Midbrain (tissue), 1 donor: ENCODE data around the gene LTO1.
A peak's percentile ranks its signal among the peaks of the same experiment; 100 is the strongest.

ENCODE experiments used
- DNase-seq: peaks from one replicate; lab custom pipeline; 2025; lab: John Stamatoyannopoulos, UW

The LTO1 gene, protein sequence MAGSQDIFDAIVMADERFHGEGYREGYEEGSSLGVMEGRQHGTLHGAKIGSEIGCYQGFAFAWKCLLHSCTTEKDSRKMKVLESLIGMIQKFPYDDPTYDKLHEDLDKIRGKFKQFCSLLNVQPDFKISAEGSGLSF

DNA sequence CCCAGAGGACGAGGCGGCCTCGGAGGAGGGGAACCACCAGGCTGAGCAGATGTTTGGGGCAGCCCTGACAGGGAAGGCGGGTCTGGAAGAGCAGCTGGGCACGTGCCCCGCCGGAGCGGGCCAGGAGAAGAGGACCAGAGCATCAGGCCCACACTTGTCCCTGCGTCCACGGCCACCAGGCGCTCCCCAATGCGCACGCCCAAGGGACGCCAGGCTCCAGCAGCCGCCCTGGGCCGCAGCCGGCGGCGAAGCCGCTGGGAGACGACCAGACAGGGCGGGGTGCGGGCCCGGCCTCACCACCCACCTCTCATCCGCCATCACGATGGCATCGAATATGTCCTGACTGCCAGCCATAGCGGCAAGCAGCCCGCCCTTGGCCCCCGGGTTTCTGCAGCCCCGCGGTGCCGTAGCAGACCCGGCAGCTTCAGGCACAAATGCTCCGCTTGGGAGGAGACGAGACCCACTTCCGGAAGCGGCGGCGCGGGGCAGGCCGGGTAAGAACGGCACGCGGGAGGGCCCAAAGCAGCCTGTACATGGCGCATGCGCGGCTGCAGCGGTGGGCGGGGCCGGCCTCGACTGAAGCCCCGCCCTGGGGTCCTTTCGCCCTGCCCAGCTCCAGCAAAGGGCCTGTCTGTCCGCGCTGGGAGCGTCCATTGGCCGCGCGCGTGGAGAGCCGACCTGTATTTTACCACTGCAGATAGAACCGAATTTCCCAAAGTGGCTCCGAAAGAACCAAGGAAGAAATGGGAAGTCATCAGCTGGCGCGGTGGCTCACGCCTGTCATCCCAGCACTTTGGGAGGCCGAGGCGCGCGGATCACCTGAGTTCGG lies at the start of gene LTO1:
Gene LTO1, minus strand, starts transcription at position 468 of the 829 bp plus-strand sequence. Its CDS starts 114 bp downstream, at position 354.
- peak; percentile 96 for DNase-seq

DNA sequence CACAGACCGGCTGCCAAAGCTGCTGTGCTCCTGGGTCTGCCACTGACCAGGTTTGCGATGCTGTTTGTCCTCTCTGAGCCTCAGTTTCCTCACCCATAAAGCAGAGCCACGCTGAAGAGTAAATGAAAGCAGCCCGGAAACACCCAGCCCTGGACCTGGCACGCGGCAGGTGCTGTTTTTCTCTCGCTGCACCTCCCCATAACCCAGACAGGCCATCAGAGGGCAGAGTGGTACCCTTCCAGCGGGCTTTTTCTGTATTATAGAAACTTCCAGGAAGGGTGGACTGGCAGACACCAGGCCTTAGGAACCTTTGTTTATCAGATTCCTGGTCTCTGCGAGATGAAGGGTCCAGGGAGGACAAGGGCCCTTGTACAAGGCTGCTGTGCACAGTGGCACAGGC lies 46.6 kb upstream of the LTO1 start:
- DNase-seq = no peak

DNA sequence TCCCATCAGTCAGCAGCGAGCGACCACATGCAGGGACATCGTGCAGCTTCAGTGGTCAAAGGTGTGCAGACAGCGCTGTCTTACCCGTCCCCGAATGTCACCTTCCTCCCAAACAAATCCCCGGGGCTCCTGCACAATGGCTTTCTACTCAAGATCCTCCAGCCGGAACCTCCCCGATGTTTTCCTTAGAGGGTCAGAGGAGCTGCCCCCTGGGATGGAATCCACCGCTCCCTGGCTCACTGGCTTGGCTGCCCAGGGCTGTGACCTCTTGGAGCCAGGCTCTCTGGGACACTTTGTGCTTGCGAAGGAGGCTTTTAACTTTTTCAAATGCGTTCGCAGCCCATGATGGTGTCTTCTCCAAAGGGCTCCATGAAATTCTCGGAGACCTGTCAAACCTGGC lies 46.0 kb upstream of the LTO1 start:
- DNase-seq = no peak

DNA sequence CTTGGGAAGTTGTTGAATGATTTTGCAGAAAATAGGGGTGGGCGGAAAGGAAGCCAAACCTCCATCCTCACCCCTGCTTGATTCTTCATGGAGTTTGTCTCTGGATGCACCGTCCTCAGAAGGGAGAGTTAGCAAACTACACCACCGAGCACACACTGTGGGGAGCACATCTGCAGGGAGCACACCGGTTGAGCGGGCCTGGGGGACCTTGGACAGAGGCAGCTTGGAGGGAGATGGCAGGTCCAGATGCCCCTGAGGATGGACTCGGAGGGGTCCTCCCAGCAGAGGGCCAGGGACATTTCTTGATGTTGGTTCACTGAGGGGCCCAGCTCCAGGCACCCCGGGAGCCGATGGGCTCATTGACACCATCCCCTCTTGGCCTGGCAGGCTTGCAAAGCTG lies 43.8 kb upstream of the LTO1 start:
- no peak for DNase-seq

DNA sequence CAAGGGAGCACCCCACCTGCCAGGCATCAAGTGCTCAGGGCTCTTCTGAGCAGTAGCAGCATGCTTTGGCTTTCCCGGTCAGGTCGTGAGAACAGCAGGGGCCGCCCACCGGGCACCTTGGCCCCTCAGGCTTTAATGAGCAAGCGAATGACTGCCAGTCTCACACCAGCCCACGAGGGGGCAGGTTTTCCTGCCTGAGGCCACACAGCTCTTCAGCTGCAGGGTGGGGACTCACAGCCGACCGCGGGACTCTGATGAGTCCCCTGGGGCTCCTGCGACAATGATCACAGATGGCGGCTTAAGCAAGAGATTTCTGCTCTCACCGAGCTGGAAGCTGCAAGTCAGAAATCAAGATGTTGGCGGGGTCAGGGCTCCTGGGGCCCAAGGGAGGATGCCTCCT lies 43.0 kb upstream of the LTO1 start:
- DNase-seq = no peak

DNA sequence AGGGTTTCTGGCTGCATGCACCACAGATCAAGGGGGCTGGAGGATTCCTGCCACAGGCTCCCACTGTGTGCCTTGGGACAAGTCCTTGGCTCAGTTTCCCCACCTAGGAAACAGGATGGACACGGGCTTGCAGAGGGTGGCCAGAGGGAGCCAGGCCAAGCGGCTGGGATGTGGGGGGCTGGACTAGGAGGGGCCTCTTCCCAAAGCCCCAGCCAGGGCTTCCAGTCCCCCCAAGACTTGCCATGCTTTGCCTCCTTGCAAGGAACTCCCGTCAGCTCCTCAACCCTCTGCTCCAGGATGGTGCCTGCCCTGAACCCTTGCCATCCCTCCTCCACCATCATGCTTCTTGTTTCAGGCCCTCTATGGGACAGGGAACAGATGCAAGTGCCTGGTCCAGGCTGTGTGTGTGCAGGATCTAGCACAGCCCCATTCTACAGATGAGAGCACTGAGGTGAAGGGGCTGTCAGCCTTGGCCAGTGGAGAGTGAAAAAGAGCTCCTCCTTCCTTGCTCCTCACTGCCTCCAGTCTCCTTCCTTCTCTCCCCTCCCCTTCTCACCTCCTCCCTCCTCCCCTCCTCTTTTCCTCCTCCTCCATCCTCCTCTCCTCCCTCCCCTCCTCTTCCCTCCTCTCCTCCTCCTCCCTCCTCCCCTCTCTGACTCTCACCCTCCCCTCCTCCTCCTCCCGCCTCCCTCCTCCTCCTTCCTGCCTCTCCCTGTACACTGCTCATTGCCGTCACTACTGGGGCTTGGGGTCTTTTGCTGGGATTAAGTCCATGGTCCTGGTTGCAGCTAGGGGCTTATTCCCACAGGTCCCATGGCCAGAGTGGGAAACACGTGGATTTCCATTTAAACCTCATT lies 42.0 kb upstream of the LTO1 start:
- no peak for DNase-seq

DNA sequence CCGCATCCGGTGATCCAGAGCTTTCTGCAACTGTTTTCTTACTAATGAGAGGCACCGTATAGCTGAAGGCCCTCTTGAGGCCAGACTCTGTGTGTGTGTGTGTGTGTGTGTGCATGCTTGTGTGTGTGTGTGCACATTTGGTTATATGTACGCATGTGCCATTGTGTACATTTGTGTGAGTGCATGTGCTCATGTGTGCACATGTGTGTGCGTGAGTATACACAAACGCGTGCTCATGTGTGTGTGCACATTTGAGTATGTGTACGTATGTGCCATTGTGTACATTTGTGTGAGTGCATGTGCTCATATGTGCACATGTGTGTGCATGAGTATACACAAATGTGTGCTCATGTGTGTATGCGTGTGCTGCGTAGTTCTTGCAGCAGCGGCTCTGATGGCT lies 40.9 kb upstream of the LTO1 start:
- DNase-seq = no peak

DNA sequence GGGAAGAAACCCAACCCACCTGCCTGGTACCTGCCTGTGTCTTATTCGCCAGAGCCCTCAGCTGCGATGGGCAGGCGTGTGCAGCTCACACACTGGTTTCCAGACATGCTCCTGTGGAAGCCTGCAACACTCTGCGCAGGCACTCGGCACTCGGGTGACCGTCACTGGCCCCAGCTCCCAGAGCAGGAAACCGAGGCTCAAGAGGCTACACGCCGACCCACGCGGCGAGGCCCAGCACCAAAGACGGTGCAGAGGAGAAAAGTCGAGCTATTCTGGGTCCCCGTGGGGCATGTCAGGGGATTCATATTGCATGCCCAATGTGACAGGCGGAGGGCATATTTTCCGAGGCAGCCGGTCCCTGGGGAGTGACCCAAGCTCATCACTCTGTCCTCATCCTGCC lies 40.3 kb upstream of the LTO1 start:
- no peak for DNase-seq

DNA sequence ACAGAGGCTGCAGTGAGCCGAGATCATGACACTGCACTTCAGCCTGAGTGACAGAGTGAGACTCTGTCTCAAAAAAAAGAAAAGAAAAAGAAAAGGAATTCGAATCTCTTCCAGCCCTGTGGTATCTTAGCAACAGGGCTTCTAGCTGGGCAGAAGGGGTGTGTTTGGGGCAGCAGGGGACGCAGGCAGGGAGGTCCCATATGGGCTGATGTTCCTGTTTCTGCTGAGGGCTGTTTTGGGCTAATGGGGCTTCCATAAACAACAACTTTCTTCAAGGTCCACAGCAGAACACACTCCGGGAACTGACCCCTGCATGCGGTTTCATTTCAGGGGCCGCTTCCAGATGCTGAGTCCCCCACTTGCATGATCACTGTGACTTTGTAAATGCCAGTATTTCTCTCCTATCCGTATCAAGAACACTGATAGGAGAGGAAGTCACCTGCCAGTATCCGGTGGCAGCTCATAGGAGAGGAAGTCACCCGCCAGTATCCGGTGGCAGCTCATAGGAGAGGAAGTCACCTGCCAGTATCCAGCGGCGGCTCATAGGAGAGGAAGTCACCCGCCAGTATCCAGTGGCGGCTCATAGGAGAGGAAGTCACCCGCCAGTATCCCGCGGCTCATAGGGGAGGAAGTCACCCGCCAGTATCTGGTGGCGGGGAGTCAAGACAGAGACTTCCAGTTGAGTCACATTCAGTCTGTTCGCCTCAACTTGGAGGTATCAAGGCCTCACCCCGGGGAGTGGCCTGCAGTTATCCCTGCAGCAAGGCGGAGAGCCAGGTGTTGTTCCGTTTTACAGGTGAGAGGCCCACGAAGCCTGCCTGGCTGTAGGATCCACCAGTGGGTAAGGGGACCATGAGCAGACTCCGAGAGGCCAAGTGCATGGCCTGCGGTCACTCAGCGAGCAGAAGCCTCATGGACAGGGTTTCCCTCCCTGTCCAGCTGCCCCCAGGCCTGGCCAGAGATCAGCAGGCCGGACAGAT lies 37.0 kb upstream of the LTO1 start:
- DNase-seq = no peak

DNA sequence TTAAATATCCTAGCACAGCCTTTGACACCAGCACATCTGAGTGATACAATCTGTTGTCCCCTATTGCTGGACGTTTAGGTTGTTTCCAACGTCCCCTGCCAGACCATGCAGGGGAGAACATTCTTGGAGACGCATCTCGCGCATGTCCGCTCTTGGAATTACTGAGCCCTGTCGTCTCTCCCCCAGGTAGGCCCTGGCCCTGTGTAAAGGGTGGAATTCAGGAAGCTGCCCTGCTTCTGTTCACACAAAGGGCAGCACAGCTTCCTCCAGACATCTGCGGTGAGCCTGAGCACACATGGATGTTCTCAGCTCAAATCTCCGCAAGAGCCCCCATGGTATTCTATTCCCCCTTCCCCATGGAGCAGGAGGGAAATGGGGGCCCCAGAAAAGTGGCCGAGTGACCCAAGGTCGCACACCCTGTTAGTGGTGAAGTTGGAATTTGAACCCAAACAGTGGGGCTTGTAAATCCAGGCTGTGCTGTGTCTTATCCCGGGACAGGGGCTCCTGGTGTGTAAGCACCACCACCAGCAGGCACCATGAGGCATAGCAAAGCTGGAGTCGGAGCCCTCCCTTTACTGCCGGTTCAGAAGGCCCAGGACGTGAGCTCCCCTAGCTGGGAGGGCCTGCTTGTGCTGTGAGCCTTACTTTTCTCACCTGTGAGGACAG lies 33.7 kb upstream of the LTO1 start:
- DNase-seq = no peak

DNA sequence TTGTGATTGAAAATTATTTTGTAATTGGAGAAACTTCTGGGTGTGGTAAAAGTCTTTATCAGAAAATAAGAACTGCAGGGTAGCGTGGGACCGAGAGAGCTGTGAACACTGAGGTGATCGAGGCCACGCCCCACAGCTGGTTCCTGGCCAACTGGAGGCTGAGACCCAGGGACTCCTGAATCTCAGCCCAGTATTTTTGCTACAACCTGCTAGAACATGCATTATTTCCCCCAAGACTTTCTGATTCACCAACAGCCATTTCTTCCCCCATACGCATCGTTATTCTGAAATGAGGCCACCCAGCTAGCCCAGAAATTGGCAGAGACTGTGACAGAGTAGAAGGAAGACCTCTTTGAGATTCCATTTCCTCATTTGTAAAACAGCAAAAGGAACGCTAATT lies 32.0 kb upstream of the LTO1 start:
- no peak for DNase-seq

DNA sequence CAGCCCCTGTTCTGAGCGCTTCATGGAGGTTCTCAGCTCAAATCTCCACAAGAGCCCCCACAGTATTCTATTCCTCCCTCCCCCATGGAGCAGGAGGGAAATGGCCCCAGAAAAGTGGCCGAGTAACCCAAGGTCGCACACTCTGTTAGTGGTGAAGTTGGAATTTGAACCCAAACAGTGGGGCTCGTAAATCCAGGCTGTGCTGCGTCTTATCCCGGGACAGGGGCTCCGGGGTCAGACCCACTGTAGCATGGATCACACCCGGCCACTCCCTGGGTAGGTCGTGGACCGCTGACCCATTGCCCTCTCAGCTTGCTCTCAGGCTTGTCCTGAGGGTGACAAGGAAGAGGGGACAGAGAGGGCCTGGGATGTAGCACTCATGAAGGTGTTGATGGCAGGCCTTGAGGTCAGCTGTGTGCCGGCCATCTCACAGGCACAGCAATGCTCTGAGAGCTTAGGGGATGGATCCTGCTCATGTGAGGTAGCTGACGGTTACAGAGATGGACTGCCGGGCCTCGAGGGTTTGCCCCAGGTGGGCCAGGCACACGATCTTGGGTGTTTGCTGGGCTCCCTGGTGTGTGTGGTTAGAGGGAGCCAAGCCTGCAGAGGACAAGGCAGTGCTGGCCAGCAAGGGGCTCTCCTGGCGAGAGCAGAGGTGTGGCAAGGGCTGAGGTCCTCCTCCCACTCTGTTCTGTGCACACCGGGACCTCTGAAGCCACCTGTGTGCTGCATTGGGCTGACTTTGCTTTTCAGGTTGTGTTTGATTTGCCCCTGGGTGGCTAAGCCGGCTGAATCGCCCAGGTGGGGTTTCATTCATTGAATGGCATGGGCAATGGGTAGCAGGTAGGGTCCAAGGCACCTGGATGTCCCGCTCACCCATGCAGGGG lies 31.0 kb upstream of the LTO1 start:
- no peak for DNase-seq

DNA sequence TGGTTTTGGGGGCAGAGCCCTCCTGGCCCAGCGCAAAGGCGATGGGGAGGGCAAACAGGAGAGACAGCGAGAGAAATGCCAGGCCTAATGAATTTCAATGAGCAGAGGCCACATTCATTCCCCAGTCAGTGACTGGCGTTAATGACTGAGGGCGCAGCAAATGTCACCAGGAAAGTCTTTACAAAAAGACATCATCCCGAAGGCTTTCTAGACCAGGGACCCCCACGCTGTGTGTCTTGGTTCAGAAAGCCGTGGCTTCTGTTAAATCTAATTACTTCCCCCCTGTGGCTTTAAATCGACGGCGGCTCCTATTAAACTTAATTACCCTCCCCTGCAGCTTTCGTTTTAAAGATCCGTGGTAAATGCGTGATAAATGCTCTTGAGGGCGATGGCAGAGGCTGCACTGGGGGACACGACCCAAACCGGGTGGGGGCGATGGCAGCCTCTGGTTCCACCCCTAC lies 30.2 kb upstream of the LTO1 start:
- no peak for DNase-seq

DNA sequence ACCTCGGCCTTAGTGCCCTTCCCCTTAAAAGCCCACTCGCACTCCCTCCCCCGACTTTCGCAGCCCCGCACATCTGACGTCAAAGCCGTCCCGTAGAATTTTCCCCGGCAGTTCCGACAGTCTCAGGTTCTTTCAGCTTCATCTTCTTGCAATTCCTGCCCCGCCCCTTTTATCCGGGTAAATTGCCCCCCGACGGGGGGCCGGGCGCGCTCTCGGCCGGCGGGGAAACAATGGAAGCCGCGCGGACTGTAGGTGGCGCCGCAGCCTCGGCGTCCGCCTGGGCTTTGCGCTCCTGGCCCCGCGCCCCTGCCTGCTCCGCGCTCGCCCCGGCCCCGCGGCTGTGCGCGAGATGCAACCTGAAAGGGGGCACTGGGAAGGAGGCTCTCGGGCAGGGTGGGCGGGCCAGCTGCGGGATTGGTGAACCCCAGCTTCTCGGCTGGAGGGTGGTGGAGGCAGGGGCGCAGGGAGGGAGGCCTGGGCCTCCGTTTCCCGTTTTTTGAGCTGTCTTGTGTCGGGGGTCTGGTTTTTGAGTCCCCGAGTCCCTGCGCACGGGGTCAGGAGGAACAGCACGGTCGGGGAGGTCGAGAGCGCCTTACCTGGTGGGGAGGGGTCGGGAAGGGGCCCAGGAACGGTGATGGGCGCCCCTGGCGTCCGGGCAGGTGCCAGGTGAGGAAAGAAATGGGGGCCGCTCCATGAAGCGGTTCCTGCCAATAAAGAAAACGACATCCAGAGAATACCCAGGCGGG lies 29.5 kb upstream of the LTO1 start:
- DNase-seq = no peak

DNA sequence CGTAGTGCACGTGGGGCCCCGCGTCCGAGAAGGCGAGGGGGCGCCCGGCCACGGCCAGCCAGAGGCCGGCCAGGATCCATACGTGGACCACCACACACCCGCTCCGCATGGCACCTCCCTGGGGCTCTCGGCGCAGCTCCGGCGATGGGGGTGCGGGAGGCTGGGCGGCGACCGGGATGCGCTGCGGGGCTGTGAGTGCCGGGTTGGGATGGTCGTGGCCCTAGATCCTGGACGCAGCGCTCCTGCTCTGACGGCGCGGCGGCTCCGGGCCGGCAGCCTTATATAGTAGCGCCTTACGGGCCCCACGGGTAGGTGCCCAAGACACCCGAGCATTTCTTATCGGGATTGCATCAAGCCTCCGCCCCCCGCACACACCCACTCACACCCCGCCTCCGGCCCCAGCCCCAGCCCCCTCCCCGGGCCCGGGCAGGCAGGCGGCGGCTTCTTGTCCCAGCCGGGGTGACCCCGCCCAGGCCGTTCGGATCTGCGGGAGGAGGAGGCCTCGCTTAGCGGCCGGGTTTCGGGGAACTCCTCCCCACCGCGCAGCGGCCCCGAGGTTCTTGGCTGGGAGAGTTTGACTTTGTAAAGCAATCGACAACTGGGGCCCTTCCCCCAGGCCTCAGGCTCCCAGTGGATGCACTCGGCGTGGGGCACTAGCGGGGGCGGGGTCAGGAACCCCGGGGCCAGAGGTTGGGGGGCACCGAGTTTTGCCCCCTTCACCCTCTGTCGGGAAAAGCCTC lies 28.8 kb upstream of the LTO1 start, which contains the start of gene FGF19:
Gene FGF19, minus strand, starts transcription at position 255 of the 740 bp plus-strand sequence. Its CDS starts 146 bp downstream, at position 109.
- no peak for DNase-seq

DNA sequence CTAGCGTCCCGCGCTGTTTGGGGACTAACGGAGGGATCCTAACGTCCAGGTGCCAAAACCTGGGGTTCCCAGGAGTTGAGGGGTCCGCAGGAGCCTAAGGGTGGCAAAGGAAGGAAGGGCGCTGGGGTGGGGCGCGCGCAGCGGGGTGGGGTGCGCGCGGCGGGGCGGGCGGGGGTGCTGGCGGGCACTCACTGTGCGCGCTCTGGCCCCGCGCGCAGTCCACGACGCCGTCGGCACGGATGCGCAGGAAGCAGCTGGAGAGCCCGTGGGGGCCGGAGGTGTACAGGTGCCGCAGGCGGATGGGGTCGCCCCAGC lies 28.3 kb upstream of the LTO1 start:
- no peak for DNase-seq

DNA sequence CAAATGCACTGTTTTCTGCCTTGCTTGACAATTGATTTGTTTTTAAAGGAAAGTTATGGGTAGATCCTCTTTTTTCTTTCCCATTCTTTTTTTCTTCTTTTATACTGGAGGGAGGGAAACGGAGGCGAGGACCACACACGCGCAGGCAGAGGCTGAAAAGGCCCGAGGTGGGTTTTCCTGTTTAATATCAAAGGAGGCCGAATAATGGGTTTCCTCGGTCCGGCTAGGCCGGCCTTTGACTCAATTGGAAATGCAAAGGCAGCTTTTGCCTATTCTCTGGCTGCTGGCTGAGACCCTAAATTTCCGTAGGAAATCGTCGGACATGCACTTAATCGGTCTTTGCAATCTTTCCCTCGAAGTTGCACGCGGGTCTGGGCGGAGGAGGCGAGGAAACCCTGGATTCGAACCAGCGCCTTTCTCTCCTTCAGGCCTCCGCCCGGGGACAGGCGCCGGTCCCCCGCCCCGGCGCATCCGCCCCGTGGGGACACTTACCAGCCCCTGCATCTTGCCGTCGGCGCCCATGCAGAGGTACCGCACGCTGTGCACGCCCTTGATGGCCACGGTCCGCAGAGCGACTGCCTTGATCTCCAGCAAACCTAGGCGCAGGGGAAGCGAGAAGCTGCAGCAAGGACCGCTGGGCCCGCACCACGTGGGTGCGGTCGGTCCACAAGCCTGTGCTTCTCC lies 27.8 kb upstream of the LTO1 start:
- DNase-seq = no peak

DNA sequence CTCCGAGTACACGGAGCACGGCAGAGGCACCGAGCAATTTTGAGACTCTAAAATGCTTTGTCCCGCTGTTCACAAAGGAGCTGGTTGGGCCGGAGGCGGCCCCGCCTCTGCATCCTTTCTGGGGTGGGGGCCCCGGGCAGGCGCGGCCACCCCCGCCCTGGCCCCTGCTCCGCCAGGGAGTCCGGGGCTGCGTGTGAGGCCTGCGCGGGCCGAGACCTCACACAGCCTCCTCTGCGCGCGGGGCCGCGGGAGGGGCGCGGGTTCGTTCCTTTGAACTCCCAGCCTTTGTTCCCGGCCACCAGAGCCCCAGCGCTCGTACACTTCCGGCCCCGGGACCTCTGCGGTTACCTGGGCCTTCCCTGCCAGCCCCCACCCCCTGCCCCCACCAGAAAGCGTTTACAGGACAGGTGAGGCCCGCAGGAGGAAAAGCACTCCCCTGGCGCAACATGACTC lies 27.1 kb upstream of the LTO1 start:
- DNase-seq = no peak
